Measurements from ENCODE around the gene FGF2.
A peak's percentile ranks its signal among the peaks of the same experiment; 100 is the strongest.

FGF2 gene

GRCh38 chr4:122912810-122913575 lies 86.4 kb downstream of the FGF2 start:
- H3K4me3 ChIP-seq (ENCODE audit: low read depth, low read length): no peak overlapping the region
- DNase-seq (ENCODE audit: low read depth): no peak
- TF ChIP-seq, protein P1, sequence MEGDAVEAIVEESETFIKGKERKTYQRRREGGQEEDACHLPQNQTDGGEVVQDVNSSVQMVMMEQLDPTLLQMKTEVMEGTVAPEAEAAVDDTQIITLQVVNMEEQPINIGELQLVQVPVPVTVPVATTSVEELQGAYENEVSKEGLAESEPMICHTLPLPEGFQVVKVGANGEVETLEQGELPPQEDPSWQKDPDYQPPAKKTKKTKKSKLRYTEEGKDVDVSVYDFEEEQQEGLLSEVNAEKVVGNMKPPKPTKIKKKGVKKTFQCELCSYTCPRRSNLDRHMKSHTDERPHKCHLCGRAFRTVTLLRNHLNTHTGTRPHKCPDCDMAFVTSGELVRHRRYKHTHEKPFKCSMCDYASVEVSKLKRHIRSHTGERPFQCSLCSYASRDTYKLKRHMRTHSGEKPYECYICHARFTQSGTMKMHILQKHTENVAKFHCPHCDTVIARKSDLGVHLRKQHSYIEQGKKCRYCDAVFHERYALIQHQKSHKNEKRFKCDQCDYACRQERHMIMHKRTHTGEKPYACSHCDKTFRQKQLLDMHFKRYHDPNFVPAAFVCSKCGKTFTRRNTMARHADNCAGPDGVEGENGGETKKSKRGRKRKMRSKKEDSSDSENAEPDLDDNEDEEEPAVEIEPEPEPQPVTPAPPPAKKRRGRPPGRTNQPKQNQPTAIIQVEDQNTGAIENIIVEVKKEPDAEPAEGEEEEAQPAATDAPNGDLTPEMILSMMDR (IDR thresholded peaks at IDR 0.05; ENCODE audit: low read depth, low read length, missing control alignments): no peak

GRCh38 chr4:122914292-122914904 lies 87.8 kb downstream of the FGF2 start:
- peak; percentile 21 for DNase-seq (ENCODE audit: low read depth)
- TF ChIP-seq, protein P1 (IDR thresholded peaks at IDR 0.05; ENCODE audit: low read depth, low read length, missing control alignments): peak; percentile 51
- H3K4me3 ChIP-seq (ENCODE audit: low read depth, low read length): no peak overlapping the region

- TF ChIP-seq, protein P1 (IDR thresholded peaks at IDR 0.05; ENCODE audit: low read depth, low read length, missing control alignments): no peak
- DNase-seq (ENCODE audit: low read depth): no peak
- H3K4me3 ChIP-seq (ENCODE audit: low read depth, low read length): no peak overlapping the region
Measured at GRCh38 chr4:122914938-122915337, 88.3 kb downstream of the FGF2 start.

DNA sequence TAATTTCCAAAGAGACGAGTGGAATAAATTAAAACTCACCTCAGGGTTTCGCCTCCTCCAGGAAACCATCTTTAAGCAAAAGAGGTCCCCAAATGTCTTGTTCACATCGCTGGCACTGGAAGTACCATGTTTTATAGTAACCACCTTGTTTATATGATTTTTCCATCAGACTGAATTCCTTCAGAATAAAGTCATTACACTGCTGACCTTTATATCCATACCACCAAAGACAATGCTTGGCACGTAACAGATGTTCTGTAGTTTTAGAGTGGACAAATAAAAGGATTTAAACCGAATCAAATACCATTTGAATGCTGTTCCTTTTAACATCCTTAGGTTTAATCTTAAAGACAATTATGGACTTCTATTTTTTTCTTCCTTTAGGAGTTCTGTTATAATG lies 91.1 kb downstream of the FGF2 start:
- DNase-seq (ENCODE audit: low read depth): no peak
- TF ChIP-seq, protein P1 (IDR thresholded peaks at IDR 0.05; ENCODE audit: low read depth, low read length, missing control alignments): no peak
- no peak overlapping the region for H3K4me3 ChIP-seq (ENCODE audit: low read depth, low read length)

DNA sequence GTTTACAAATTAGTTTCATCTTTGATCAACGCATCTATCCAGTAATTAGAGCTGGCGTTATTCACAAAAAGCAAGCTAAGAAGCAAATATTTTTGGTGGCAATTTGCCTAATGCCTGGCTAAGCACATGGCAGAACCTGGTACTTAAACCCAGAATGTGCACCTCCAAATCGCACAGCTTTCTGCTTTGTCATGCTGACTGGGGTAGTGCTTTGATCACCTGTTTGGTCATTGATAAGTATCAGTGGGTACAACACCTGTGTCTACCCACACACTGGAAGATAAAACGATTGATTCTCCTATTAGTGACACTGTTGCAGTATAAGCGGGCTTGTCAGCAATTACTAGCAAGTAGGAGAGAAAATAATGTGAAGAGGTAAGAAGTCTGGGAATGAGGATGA lies 93.8 kb downstream of the FGF2 start:
- H3K4me3 ChIP-seq (ENCODE audit: low read depth, low read length): no peak overlapping the region
- DNase-seq (ENCODE audit: low read depth): no peak

DNA sequence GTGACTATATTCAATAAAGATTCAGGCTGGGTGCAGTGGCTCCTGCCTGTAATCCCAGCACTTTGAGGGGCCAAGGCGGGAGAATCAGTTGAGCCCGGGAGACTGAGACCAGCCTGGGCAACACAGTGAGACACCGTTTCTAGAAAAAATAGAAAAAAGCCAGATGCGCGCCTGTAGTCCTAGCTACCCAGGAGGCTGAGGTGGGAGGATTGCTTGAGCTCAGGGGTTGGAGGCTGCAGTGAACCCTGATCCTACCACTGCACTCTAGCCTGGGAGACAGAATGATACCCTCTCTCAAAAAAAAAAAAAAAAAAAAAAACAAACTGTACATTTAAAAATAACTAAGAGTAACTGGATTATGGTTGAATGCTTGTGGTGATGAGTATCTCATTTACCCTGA lies 94.7 kb downstream of the FGF2 start:
- no peak for DNase-seq (ENCODE audit: low read depth)
- TF ChIP-seq, protein P1 (IDR thresholded peaks at IDR 0.05; ENCODE audit: low read depth, low read length, missing control alignments): no peak

More for the DNA sequence above, 93.8 kb downstream of the FGF2 start:
- TF ChIP-seq, protein P1 (IDR thresholded peaks at IDR 0.05; ENCODE audit: low read depth, low read length, missing control alignments): no peak

More for the DNA sequence above, 94.7 kb downstream of the FGF2 start:
- H3K4me3 ChIP-seq (ENCODE audit: low read depth, low read length): no peak overlapping the region; the same call in 1 of the 2 replicates

Measured in GM12864 (cell line).